ENCODE results near the gene KRTAP5-9.

DNA sequence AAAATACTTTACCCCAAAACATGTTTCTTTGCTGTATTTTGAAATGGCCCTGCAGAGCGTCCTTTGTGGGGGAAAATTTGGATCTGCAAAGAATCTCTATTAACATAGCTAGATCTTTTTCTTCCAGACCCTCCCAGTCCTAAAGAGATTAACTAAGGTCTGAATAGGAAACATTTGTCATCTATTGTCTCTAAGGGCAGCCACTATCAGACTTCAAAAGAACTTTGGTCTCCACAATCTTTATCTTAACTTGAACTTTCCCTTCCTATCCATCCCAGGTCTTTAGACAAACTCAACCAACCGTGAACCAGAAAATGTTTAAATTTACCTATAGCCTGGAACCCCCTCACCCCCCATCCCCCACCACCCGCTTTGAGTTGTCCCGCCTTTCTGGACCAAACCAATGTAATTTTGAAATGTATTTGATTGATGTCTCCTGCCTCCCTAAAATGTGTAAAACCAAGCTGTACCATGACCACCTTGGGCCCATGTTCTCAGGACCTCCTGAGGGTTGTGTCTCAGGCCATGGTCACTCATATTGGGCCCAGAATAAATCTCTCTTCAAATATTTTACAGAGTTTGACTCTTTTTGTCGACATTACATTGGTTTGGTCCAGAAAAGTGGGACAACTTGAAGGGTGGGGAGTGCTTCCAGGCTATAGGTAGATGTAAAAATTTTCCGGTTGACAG, 3.5 kb upstream of the KRTAP5-9 start:
- TF ChIP-seq POLR2A (IDR thresholded peaks at IDR 0.05): no peak
- TF ChIP-seq, protein P1, sequence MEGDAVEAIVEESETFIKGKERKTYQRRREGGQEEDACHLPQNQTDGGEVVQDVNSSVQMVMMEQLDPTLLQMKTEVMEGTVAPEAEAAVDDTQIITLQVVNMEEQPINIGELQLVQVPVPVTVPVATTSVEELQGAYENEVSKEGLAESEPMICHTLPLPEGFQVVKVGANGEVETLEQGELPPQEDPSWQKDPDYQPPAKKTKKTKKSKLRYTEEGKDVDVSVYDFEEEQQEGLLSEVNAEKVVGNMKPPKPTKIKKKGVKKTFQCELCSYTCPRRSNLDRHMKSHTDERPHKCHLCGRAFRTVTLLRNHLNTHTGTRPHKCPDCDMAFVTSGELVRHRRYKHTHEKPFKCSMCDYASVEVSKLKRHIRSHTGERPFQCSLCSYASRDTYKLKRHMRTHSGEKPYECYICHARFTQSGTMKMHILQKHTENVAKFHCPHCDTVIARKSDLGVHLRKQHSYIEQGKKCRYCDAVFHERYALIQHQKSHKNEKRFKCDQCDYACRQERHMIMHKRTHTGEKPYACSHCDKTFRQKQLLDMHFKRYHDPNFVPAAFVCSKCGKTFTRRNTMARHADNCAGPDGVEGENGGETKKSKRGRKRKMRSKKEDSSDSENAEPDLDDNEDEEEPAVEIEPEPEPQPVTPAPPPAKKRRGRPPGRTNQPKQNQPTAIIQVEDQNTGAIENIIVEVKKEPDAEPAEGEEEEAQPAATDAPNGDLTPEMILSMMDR (IDR thresholded peaks at IDR 0.05): no peak

Data from right lobe of liver (tissue), 4 donors.